GM19395 (cell line): ENCODE data around the gene KY.

Source experiments
- ATAC-seq: cut with Tn5 transposase; IDR thresholded peaks from one replicate; pipeline ENCODE4 v1.9.1; 2021; ENCODE audit warnings: mild to moderate bottlenecking, moderate library complexity; ENCODE audit not compliant: unreplicated experiment

The KY gene, protein sequence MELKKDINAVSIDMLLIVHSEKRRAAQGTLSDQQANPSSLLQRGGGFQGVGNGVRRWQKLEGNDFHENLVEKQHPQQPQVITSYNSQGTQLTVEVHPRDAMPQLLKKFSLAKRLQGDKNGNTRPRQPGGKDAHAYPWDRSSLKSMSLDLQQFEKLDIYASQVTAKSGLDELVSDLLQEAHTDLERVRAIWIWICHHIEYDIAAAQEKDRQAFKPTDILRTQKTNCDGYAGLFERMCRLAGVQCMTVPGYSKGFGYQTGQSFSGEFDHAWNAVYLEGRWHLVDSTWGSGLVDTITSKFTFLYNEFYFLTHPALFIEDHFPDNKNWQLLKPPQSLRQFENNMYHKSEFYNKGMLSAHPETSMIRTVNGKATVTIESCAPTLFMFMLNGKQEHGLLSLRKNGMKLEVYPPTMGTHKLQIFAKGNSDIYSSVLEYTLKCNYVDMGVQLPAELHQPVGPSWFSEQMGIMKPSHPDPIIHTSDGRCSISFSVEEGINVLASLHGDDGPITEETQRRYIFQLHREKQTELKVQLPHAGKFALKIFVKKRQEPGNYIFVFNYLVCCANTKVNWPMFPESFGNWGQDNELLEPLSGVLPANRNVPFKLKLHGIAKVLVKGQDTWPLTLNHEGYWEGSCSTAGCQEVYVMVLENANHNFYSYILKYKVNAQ

DNA sequence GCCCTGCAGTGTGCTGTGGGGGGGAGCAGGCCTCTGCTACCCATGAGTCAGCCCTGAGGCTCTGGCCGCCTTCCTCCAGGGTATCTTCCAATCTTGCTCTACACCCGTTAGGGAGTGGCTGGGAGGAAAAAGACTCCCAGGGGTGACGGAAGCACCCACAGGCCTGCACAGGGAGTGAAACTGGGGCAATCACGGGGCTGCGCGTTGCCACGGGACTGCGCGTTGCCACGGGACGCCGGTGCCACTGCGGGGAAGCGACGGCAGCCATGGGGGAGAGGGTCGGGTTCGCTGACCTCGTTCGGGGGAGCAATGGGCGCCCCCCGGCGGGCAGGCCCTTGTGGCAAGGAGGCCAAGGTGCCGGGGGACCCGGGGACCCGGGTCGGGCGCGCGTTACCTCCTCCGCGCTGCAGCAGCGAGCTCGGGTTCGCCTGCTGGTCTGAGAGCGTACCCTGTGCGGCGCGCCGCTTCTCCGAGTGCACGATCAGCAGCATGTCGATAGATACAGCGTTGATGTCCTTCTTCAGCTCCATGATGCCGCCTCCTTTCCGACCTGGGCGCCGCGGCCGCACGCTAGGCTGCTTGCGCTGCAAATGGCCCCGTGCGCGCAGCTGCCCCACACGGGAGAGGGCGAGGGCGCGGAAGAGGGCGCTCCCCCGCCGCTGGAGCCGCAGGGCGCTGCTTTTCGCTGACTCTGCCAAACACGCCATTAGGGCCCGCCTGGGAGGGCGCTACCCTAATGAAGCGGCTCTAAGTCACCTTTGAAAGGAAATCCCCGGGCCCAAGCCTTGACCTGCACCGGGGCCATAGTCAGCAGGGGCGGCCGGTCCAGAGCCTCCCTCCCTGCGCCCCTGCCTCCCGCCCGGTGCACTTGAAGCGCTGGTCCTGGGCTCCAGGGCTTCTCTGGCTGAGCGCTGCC, at the start of gene KY:
TSS of gene KY (minus strand) at position 592 of the 916 bp plus-strand sequence. CDS start at position 530, 62 bp downstream.
- no peak for ATAC-seq

DNA sequence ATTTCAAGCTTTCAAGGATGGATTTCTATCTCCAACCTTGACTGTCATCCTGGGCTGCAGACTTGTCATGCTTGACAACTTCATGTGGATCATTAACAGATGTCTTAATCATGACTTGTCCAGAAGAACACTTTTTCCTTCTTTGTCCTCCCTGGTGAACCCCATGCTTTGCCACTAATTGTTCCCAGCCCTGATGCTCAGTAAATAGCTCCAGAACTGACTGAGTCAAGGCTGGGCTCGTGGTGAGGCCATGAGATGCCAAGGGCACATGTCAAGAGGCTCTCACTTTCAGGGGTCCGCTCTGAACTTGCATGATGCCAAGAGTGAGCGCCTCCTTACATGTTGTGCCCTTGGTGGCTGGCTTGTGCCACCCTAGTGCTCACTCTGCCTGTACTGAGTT, 48.9 kb upstream of the KY start:
- ATAC-seq, result no peak

DNA sequence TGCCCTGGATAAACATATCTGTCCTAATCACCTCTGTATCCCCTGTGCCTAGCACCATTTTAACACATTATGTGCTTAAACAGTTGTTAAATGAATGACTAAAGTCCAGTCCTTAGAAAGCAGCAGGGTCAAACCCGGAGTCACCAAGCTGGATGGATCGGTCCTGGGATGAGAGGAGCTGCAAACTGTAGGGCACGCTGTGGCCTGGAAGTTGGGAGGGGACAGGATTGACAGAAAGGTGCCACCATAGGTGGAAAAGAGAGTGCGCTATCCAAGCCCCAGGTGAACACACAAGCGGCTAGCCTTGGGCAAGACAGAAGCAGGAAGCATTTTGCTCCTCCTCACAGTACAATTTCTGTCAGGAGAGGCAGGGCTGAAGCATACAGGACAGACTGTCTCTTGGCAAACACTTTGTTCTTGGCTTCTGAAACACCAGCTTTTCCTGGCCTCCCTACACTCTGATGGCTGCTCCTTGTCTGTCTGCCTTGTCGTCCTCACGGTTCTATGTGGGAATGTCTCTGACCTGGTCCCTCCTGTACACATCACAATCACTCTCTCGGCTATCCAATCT, 48.4 kb upstream of the KY start:
- ATAC-seq, result no peak

DNA sequence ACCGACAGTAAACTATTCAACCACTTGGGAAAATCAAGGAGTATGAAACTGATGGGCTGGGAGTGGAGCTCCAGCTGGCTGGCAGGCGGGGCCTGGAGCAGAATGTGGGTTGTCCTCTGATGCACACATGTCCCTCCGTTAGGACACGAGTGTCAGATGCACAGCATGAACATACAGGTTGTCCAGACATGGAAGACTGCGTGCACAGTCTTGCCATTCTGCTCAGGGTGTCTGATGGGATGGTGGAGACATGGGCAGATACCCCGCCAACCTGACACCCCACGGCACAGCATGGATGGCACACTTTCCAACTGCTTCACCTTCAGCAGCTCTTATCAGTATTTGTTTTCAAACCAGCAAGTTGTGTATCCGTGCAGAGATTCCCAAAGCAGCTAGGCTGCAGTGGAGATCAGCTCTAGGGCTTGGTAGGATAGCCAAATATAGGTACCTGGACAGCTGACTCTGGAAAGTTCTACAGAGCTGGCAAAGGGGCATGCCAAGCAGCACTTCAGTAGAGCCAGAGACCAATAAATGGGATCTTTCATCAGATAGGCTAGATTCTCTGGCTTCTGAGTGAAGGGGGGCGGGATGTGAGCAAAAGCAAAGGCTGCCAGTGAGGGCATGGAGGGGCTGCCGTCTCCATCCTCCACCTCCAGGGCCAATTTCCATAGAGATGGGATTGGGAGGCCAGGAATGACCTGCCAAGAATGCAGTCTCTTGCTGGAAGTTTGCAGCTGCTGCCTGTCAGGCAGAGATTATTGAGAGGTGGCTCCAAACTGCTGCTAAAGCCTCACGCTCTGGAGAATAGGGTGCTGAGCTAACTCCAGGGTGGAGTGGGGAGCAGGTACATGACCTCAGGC, 47.2 kb upstream of the KY start:
- no peak for ATAC-seq

DNA sequence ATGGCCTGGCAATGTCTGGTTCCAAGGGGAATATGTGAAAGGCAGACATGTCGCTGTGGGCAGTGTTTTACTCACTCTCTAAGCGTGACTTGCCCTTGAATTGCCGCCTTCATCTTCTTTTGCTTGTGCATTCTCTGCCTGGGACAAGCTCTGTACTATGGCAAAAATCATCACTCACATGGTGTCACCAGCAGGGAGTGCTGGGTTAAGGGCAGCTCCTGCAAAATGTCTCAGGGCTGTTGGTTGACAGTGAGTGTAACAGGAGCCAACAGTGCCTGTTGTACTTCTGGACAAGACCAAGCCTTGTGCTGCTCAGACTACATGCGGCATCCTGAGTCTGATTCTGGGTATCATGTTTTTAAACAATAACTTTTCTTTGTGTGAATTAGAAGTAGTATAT, 45.3 kb upstream of the KY start:
- no peak for ATAC-seq

DNA sequence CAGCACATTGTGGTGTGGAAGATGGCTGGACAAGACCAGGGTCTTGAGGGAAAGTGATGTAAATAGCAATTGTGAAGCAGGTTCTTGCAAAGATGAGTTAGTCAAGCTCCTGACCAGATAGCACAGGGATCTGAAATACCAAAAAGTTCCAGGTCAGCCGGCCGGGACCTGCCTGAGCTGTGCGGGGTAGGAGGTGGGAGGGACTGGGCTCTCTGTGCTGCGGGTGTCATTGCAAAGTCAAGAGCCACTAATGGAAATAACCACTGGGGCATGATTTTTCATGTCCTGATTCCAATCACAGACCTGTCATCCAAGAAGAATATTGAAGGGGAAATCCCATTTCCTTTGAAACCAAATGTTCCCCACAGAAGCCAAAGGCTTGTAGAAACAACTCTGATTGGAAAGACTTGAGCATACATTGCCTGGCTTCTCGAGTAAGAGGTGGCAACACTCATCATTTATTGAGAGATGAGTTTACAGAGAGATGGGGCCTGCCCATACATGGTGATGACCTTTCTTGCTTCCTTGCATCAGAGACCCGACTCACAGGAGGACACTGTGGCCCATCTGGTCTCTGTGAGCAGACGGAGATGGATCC, 44.2 kb upstream of the KY start:
- no peak for ATAC-seq

DNA sequence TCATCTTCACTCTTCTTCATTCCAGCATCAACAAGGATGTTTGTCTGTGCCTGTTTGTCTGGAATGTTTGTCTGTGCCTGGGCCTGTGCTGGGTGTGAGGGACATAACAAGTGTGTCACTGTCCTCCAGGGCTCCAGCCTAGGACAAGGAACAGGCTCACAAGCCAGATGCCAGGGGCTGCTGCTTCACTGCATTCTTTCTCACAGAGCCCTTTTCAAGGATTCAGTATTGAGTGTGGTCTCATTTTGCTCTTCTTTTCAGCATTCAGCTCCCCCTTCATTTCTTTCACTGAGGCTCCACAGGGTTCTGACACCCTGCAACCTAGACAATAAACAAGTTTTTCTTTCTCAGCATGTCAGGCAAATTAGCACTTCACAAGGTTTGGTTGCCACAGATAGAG, 43.6 kb upstream of the KY start:
- ATAC-seq, result no peak

DNA sequence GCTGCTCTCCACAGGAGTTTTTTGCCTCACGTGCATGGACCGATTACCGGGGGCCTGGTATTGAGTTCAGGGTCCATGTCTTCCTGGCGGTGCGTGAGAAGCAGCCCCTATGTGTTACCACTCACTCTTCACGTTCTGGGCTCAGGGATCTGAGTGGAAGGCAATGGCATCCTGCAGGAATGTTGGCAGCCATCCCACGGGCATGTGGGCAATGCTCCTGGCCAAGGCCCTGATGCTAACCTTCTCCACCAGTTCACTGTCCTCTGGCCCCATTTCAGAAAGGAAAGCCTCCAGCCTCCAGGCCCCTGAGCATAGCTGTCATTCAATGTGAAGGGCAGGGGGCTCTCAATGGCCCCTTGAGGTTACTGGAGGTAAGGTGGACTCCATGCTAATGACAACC, 43.0 kb upstream of the KY start:
- no peak for ATAC-seq

DNA sequence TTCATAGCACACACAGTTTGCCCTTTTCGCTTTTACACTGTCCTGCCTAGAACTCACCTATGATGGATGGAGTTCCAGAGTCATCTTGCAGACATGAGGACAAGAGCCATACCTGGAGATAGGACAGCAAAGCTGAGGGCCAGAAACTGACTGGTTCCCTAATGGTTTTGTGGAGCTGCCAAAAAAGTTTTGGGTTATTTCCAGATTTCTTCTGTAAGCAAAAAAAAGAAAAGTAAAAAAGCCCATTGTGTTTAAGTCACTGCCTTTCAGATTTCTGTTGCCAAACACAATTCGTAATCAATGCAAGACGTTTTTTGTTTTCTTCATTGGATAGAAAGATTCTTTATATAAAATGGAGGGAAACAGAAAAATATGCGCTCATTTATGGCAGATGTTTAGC, 42.4 kb upstream of the KY start:
- no peak for ATAC-seq

DNA sequence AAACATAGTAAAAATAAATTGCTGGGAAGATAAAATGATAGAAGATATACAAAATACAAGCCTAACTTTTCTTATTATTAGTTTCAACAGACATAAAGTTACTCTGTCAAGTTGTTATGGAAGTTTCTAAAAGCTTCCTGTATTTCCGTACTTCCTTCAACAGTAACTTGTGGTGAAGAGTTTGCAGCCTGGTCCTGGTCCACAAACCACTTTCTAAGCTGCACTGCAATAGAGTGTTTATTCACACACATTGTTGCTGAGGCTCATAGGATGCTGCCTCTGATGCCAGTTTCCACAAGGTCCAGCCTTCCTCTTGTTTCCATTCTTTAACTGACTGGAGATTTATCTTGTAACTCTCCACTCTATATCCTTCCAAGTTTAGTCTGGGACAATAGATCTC, 39.4 kb upstream of the KY start:
- no peak for ATAC-seq

DNA sequence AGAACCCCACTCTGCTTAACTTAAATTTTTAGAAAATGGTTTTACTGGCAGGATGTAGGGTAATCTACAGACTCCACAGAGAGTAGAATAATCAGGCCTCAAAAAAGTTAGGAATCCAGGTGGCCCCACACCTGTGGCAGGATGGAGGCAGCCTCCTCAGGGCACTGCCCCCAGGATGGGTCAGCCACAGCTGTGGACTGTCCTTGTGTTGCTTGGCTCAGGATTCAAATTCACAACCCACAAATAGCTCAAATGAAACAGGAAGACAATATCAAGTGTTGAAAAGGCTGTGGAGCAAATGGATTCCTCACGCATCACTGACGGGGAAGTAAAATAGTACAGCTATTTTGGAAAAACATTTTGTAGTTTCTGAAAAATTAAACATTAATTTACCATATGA, 36.8 kb upstream of the KY start:
- ATAC-seq, result no peak

DNA sequence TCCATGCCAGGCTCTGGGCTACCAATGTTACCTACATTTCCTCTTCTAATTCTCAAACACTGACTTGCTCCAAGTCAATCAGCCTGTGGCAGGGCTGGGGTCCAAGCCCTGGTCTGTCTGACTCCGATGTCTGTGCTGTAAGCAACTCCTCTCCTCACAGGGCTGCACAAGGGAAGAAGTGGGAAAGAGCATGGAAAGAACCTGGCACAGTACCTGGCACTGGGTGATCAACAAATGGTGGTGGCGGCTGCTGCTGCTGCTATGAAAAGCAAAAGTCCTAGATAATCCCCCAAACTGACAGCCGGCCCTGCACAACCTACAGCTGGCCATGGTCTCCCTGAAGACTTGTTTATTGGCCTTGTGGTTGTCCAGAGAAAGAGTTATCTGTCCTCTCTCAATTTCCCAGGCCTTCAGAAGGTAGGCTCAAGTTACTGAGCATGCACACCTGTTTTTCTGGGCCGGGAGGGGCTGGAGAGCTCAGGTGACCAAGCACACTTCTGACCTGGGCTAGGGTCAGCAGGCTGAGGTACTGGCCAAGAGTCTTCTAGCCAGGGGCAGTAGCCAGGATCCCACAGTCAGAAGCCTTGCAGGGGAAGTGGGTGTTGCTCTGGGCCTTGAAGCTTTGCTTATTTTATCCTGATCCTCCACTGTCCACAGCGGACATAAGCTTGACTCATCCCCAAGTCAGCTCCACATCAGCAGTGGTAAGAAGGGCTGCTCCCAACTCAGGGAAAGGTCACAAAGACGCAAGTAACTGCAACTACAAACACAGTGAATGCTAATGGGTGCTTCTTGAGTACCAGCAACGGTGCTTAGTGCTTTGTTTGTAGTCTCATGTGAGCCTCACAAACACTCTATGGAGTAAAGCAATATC, 35.3 kb upstream of the KY start:
- ATAC-seq, result no peak

DNA sequence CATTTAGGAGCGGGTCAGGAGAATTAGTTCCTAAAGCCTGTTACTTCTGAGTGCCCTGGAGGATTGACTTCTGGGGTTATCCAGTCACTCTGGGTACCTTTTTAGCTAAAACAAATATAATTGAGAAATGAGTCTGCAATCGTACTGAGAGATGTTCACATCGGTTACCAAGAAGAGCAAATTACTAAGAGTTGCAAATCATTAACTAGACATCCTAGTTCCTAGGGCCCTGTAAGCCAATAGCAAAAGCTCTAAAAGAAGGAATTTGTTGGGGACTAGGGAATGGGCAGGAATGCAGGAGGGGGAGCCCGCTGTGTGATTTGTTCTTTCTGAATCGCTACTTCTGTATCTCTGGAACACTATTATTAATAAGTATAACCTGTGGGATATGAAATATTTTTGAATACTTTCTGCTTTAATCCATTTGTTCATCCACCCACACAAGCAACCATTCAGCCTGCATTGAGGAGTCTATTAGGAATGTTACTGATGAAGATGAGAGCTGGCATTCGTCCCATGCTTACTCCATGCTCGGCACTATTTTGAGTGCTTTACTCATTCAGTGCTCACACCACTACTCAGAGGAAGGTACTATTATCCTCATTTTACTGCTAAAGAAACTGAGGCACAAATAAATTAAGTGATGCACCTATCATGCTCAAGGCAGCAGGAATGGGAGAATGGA, 31.5 kb upstream of the KY start:
- no peak for ATAC-seq

DNA sequence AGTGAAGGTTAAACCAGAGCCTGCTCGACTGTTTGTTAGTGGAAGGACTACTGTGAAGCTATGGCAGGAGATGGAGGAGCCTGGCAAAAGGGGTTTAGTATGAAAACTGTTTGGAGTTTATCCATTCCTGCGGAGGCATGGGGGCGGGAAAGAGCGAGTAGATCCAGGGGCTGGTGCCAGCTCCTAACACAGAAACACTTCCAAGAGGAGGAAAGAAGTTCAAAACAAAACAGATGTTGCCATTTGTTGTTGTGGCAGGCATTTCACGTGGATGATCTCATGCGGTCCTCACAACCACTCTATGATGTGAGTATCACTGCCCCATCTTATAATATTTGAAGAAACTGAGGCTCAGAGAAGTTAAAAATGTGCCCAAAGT, 30.7 kb upstream of the KY start:
- ATAC-seq, result no peak

DNA sequence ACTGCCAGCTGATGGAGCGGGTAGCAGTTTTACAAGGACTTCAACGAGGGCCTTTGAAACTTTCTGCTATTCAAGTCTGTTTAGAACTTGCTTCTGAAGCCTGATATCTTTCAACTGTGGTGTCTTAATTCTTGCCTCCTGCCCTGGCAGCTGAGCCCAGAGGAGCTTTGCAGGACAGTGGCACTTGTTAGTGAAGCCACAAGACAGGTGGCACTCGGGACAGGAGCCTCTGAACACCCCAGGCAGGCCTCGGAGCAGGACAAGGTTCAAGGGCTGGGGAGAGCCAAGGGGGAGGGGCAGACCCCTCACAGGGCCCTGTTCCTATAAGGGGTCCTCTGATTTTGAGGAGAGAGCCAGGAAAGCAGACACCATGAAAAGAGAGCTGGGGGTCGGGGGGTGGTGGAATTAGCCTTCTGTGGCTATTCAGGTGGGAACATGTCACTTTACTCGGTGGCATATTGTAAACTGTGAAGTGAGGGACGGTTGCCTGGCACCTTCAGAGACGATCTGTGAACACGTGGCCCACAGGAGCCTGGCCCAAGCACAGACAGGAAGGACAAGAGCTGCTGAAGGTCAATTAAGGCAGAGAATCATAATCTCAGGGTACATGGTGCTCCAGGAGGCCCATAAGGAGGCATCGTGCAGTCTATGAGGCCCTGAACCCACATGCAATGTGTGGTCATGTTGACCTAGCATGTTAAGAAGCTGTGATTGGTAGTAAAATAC, 30.1 kb upstream of the KY start:
- no peak for ATAC-seq

DNA sequence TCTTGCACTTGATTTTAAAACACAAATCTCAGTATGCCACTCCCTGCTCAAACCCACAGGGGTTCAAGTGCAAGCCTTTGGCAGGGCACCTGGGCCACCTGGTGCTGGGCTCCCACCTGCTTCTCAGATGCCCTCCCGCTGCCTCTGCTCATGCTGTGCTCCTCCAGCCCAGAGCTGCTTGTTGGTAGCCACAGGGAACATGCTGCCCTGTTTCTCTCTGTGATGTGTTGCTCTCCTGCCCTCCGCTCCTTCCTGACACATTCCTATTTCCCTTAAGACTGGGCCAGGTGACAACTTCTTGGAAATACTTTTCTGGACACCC, 27.1 kb upstream of the KY start:
- ATAC-seq, result no peak

DNA sequence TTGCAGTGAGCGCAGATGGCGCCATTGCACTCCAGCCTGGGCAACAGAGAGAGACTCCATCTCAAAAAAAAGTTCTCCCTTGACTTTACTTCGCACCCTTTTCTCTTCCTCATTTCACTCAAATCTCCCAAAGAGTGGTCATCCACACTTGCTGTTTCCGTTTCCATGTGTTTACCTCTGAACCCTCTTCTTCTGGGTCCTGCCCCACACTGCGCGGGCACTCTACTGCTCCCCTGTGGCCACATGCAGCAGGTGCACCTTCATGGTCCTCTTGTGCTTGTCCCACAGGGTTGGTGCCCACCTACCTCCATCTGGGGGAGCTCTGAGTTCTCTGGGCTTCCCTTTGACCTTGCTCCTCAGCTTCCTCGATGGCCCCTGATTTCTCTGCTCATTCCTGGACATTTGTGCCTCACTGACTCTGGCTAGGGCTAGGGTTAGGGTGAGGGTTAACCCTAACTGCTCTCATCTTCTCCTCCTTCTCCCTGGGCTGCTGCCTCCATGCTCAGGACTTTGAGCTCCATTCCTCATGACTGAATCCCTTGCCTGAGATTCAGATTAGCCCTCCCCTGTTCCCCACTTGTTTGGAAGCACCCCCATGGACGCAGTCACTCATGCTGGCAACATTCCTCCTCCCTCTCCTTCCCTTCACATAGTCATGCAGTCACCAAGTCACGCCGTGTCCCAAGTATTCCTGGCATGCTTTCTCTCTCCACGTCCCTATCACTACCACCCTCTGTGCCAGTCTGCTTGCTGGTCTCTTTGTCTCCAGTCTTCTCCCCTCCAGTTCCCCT, 26.6 kb upstream of the KY start:
- ATAC-seq, result no peak
